HCT116 (cell line): ENCODE data around the gene PLXNC1. TPM values are rescaled to one million over a fixed set of nuclear protein-coding genes. Genes with fewer than 3 reads are reported as not detected.

ENCODE experiments used
- ATAC-seq: fragments of 200-7000 bp; cut with Tn5 transposase; 2 replicates; pipeline ENCODE4 v1.9.1; 2020; ENCODE audit warnings: mild to moderate bottlenecking, moderate library complexity
- BruUV-seq: library from RNA; stranded (reverse); fragments of 400-500 nt; replicated peaks from 2 replicates; lab custom pipeline; 2021; lab: Mats Ljungman, UMichigan
- CTCF ChIA-PET: fragments of 300-600 bp; sonication (Branson Sonifier 250); formaldehyde crosslinking; loops from one replicate; lab custom pipeline; 2021; ENCODE audit warnings: antibody characterized with exemption; lab: Charles Lee
- POLR2A ChIA-PET: fragments of 300-600, 350-600 bp; sonication (Branson Sonifier 250); formaldehyde crosslinking; loops from one replicate; lab custom pipeline; 2021; ENCODE audit warnings: antibody characterized with exemption; lab: Charles Lee
- RAD21 ChIA-PET, 2 experiments: fragments of 300-600 bp; sonication (Branson Sonifier 250); formaldehyde crosslinking; loops; one replicate each; lab custom pipeline; 2023; ENCODE audit warnings: low total read pairs in 2 of 2; ENCODE audit not compliant: uncharacterized antibody in 2 of 2, unreplicated experiment in 2 of 2, low non-redundant PET in 1 of 2; lab: Charles Lee
- DNase-seq: peaks from one replicate; pipeline ENCODE4 v3.0.0-alpha.2; 2010; ENCODE audit warnings: low read depth, low spot score
- H2AFZ ChIP-seq: fragments of 200-600 bp; shearing (Covaris generic), sonication (generic); 2 replicates; pipeline ENCODE4 v1.6.1; 2017; ENCODE audit warnings: low read depth, mixed run types, mixed read lengths, antibody characterized with exemption, low read length; ENCODE audit not compliant: poor library complexity, severe bottlenecking
- H3K27ac ChIP-seq: 2 replicates; pipeline ENCODE4 v1.5.1; 2012; ENCODE audit warnings: low read depth, low read length
- H3K27me3 ChIP-seq: fragments of 200-600 bp; sonication (generic); 2 replicates; pipeline ENCODE4 v1.6.1; 2016; ENCODE audit warnings: mixed run types, low read length, mixed read lengths; ENCODE audit not compliant: insufficient read depth
- H3K36me3 ChIP-seq, 2 experiments: fragments of 200-500 bp in 1 of 2; fragments of 200-600 bp in 1 of 2; sonication (Bioruptor generic) in 1 of 2; sonication (generic) in 1 of 2; 2 replicates each; pipeline versions ENCODE4 v1.5.1 to v1.6.1; 2014 to 2016; ENCODE audit warnings: low read length in 2 of 2, inconsistent platforms in 1 of 2, mixed read lengths in 1 of 2, mixed run types in 1 of 2; ENCODE audit not compliant: insufficient read depth in 2 of 2, control insufficient read depth in 1 of 2
- H3K4me1 ChIP-seq, 2 experiments: fragments of 200-600 bp in 1 of 2; sonication (generic) in 1 of 2; 2 replicates each; pipeline versions ENCODE4 v1.5.1 to v1.6.1; 2012 to 2017; ENCODE audit warnings: low read length in 2 of 2, inconsistent platforms in 1 of 2, mild to moderate bottlenecking in 1 of 2, mixed read lengths in 1 of 2, mixed run types in 1 of 2, moderate library complexity in 1 of 2; ENCODE audit not compliant: insufficient read depth in 2 of 2, control insufficient read depth in 1 of 2
- H3K4me2 ChIP-seq: fragments of 200-600 bp; sonication (generic); 2 replicates; pipeline ENCODE4 v1.6.1; 2017; ENCODE audit warnings: mixed run types, low read length, mixed read lengths
- H3K4me3 ChIP-seq, 2 experiments: fragments of 200-600 bp in 1 of 2; sonication (generic) in 1 of 2; replicated peaks in 1 of 2; 2 replicates each; pipeline ENCODE4 v1.5.1; 2011 to 2016; ENCODE audit warnings: low read length in 2 of 2, control low read depth in 1 of 2, low read depth in 1 of 2, mild to moderate bottlenecking in 1 of 2, mixed read lengths in 1 of 2, mixed run types in 1 of 2
- H3K79me2 ChIP-seq: fragments of 200-600 bp; sonication (generic); 2 replicates; pipeline ENCODE4 v1.6.1; 2017; ENCODE audit warnings: mild to moderate bottlenecking, mixed run types, low read length, moderate library complexity, mixed read lengths; ENCODE audit not compliant: insufficient read depth
- H3K9ac ChIP-seq: fragments of 200-600 bp; sonication (generic); 2 replicates; pipeline ENCODE4 v1.6.1; 2016; ENCODE audit warnings: low read length, mixed read lengths
- H3K9me2 ChIP-seq: fragments of 200-600 bp; sonication (generic), shearing (Covaris generic); 2 replicates; pipeline ENCODE4 v1.6.1; 2017; ENCODE audit warnings: mixed run types, mild to moderate bottlenecking, moderate library complexity; ENCODE audit not compliant: insufficient read depth
- H3K9me3 ChIP-seq, 2 experiments: fragments of 200-500 bp in 1 of 2; fragments of 200-600 bp in 1 of 2; sonication (Bioruptor generic) in 1 of 2; sonication (generic) in 1 of 2; 2 replicates each; pipeline ENCODE4 v1.6.1; 2014 to 2017; ENCODE audit warnings: low read length in 2 of 2, mixed read lengths in 2 of 2, inconsistent platforms in 1 of 2, low read depth in 1 of 2, mild to moderate bottlenecking in 1 of 2, mixed run types in 1 of 2, moderate library complexity in 1 of 2; ENCODE audit not compliant: control insufficient read depth in 1 of 2, insufficient read depth in 1 of 2
- H4K20me1 ChIP-seq: fragments of 200-600 bp; sonication (generic), shearing (Covaris generic); 2 replicates; pipeline ENCODE4 v1.6.1; 2017; ENCODE audit warnings: mixed run types, mild to moderate bottlenecking, moderate library complexity; ENCODE audit not compliant: insufficient read depth
- CBX3 ChIP-seq: IDR thresholded peaks from 2 replicates; pipeline ENCODE4 v1.6.1; 2012; ENCODE audit warnings: low read depth
- CEBPB ChIP-seq: IDR thresholded peaks from 2 replicates; pipeline ENCODE4 v1.6.1; 2012; ENCODE audit warnings: low read depth
- CTCF ChIP-seq, 3 experiments: fragments of 200-600 bp in 1 of 3; sonication (generic) in 1 of 3; IDR thresholded peaks in 2 of 3; conservative IDR thresholded peaks in 1 of 3; 2 replicates each; pipeline ENCODE4 v1.5.1; 2012 to 2017; ENCODE audit warnings: low read depth in 2 of 3, low read length in 2 of 3, antibody characterized with exemption in 1 of 3, borderline replicate concordance in 1 of 3, control low read depth in 1 of 3, mild to moderate bottlenecking in 1 of 3, mixed read lengths in 1 of 3, mixed run types in 1 of 3, moderate library complexity in 1 of 3; ENCODE audit not compliant: insufficient read depth in 1 of 3
- EGR1 ChIP-seq: IDR thresholded peaks from 2 replicates; pipeline ENCODE4 v1.6.1; 2012; ENCODE audit warnings: low read depth
- ELF1 ChIP-seq: IDR thresholded peaks from 2 replicates; pipeline ENCODE4 v1.6.1; 2012; ENCODE audit warnings: low read depth, borderline replicate concordance
- EZH2 ChIP-seq: fragments of 200-600 bp; sonication (generic); IDR thresholded peaks from 2 replicates; pipeline ENCODE4 v1.6.1; 2017; ENCODE audit warnings: antibody characterized with exemption, mixed run types
- FOSL1 ChIP-seq: IDR thresholded peaks from 2 replicates; pipeline ENCODE4 v1.6.1; 2012; ENCODE audit warnings: low read depth
- JUND ChIP-seq: IDR thresholded peaks from 2 replicates; pipeline ENCODE4 v1.6.1; 2012
- POLR2A ChIP-seq: IDR thresholded peaks from 2 replicates; pipeline ENCODE4 v1.7.0; 2011; ENCODE audit warnings: borderline replicate concordance; ENCODE audit not compliant: insufficient read depth, insufficient read length; ENCODE audit errors: extremely low read depth
- RAD21 ChIP-seq: IDR thresholded peaks from 2 replicates; pipeline ENCODE4 v1.6.1; 2012; ENCODE audit warnings: low read depth, mild to moderate bottlenecking
- REST ChIP-seq: IDR thresholded peaks from 2 replicates; pipeline ENCODE4 v1.6.1; 2012; ENCODE audit warnings: low read depth
- SRF ChIP-seq: IDR thresholded peaks from 2 replicates; pipeline ENCODE4 v1.6.1; 2012; ENCODE audit warnings: low read depth
- TCF7L2 ChIP-seq: IDR thresholded peaks from 2 replicates; pipeline ENCODE4 v1.7.0; 2011; ENCODE audit warnings: borderline replicate concordance, inconsistent platforms; ENCODE audit not compliant: insufficient read depth, insufficient read length; ENCODE audit errors: extremely low read depth
- ZNF274 ChIP-seq: fragments of 200-500 bp; sonication (Bioruptor generic); IDR thresholded peaks from 2 replicates; pipeline ENCODE4 v1.6.1; 2014; ENCODE audit warnings: mild to moderate bottlenecking, low read depth, low read length, inconsistent platforms
- intact Hi-C: fragments of 100-400 bp; cut with micrococcal nuclease; formaldehyde crosslinking; loops from 2 replicates; pipeline ENCODE4 v1.10.0; 2022
- total RNA-seq: library from RNA; stranded (reverse); gene quantifications from one replicate; pipeline ENCODE4 v1.2.1, GENCODE V29; 2021; ENCODE audit not compliant: unreplicated experiment

Gene PLXNC1
- total RNA-seq, 1 experiment from 2014 or later, result 0.25 TPM

GRCh38 chr12:94140556-94140955 is 7.8 kb upstream of the PLXNC1 start:
- Histone ChIP-seq H3K79me2 (no peaks in the 10 kb centered on the region), H3K9ac (no peak overlapping the region), H3K36me3 (no peaks in the 10 kb centered on the region), H3K4me1 (no peaks in the 10 kb centered on the region), H3K4me3 (no peak overlapping the region), H3K27me3 (no peaks in the 10 kb centered on the region), H3K9me2 (no peaks in the 10 kb centered on the region), H4K20me1 (no peaks in the 10 kb centered on the region), H2AFZ (no peak overlapping the region), H3K27ac (no peak overlapping the region), H3K4me2 (no peak overlapping the region), H3K9me3 (no peaks in the 10 kb centered on the region)
- TF ChIP-seq RAD21 (peak; percentile 76), CTCF (IDR thresholded peaks at IDR 0.05 in 2 of 3, conservative IDR thresholded peaks at IDR 0.05 in 1 of 3; ENCODE audit: borderline replicate concordance in 1 of 3, insufficient read depth in 1 of 3, low read depth in 2 of 3, low read length in 2 of 3) (peak; percentile 53 to 61 (median 59); a peak in 5 of 6 replicates), CEBPB (no peak)
- intact Hi-C loops, result loop anchor here (1.0 kb wide), 1 partner anchor 393 kb away; no protein-coding TSS in a partner anchor
- BruUV-seq, result no TSS peak
- ChIA-PET RAD21 (no interaction called here), POLR2A (no interaction called here), CTCF (interaction anchor here (1.0 kb wide), 1 partner anchor 404 kb away, joined by 3 read pairs; no protein-coding TSS in a partner anchor)
- ATAC-seq (peak; percentile 91), DNase-seq (peak; percentile 19)

GRCh38 chr12:94141004-94141764 is 7.2 kb upstream of the PLXNC1 start:
- POLR2A ChIA-PET, result no interaction called here
- DNase-seq (no peak), ATAC-seq (peak; percentile 26; the same call in 1 of the 2 replicates)
- intact Hi-C loops, result no loop called here
- Histone ChIP-seq H3K9me3 (no peaks in the 10 kb centered on the region), H3K36me3 (no peaks in the 10 kb centered on the region), H3K27ac (no peak overlapping the region), H3K79me2 (no peaks in the 10 kb centered on the region), H3K9me2 (no peaks in the 10 kb centered on the region), H3K4me3 (no peak overlapping the region), H3K4me1 (no peaks in the 10 kb centered on the region), H4K20me1 (no peaks in the 10 kb centered on the region), H3K9ac (no peak overlapping the region), H2AFZ (no peak overlapping the region), H3K27me3 (no peaks in the 10 kb centered on the region), H3K4me2 (no peak overlapping the region)
- RAD21 ChIA-PET, result no interaction called here
- BruUV-seq, result no TSS peak
- no peak for TF ChIP-seq SRF
- TF ChIP-seq FOSL1, result no peak
- TF ChIP-seq CEBPB, result no peak
- TF ChIP-seq EZH2, result no peak
- TF ChIP-seq REST, result no peak
- TF ChIP-seq RAD21, result no peak
- no peak for TF ChIP-seq EGR1
- no peak for TF ChIP-seq JUND
- TF ChIP-seq ELF1, result no peak
- TF ChIP-seq CBX3, result no peak
- no peak for TF ChIP-seq TCF7L2
- no peak for TF ChIP-seq POLR2A
- TF ChIP-seq ZNF274, result no peak
- CTCF ChIA-PET, result interaction anchor here (1.0 kb wide), 2 partner anchors 393 to 404 kb away, joined by 3 read pairs; no protein-coding TSS in a partner anchor
